ENCODE measurements around the gene TTF1. TPM values are rescaled to one million over a fixed set of nuclear protein-coding genes. Genes with fewer than 3 reads are reported as not detected.
"Not testable (repeated sequence)": the region's sequence is repeated elsewhere in the genome, so short reads cannot be mapped to it uniquely, and the experiment has no call there.

The TTF1 gene
- polyA plus RNA-seq, 1 of the 3 experiments (the other 2 are of a cell fraction), result 11.9 TPM

- H3K27me3 ChIP-seq (ENCODE audit: insufficient read depth), result no peaks in the 10 kb centered on the region
- H3K36me3 ChIP-seq (replicated peaks in 1 of 2; ENCODE audit: control insufficient read depth in 1 of 2, insufficient read depth in 2 of 2, low read length in 1 of 2), result peaks cover 49 to 61% of the 10 kb centered on the region in 2 experiments
- H3K4me2 ChIP-seq, result no peak overlapping the region
- ChIA-PET POLR2A (no interaction called here), CTCF (no interaction called here)
- H3K4me1 ChIP-seq (ENCODE audit: control insufficient read depth in 1 of 2, insufficient read depth in 2 of 2, low read depth in 1 of 2, low read length in 1 of 2), result no peaks in the 10 kb centered on the region
- no peak overlapping the region for H3K4me3 ChIP-seq (ENCODE audit: low read depth in 2 of 2, low read length in 1 of 2)
- no peak overlapping the region for H2AFZ ChIP-seq (ENCODE audit: low read depth)
- peaks cover 14% of the 10 kb centered on the region for H3F3A ChIP-seq (replicated peaks; ENCODE audit: insufficient read depth)
- TF ChIP-seq ELF1 (IDR thresholded peaks at IDR 0.05) (no peak), YY1 (IDR thresholded peaks at IDR 0.05; ENCODE audit: low read depth) (no peak), USF1 (IDR thresholded peaks at IDR 0.05; ENCODE audit: borderline replicate concordance, low read depth) (no peak), RCOR1 (IDR thresholded peaks at IDR 0.05; ENCODE audit: low read length) (no peak), GABPA (IDR thresholded peaks at IDR 0.05; ENCODE audit: low read depth) (no peak), POLR2AphosphoS5 (IDR thresholded peaks at IDR 0.05; ENCODE audit: low read depth, low read length) (no peak), CTCF (IDR thresholded peaks at IDR 0.05) (no peak), NRF1 (IDR thresholded peaks at IDR 0.05; ENCODE audit: low read depth, low read length) (no peak), REST (IDR thresholded peaks at IDR 0.05; ENCODE audit: low read depth, low read length) (no peak), SIN3A (IDR thresholded peaks at IDR 0.05; ENCODE audit: borderline replicate concordance, low read depth, low read length) (no peak), ZBTB33 (IDR thresholded peaks at IDR 0.05; ENCODE audit: borderline replicate concordance, low read depth) (no peak), RXRA (IDR thresholded peaks at IDR 0.05; ENCODE audit: borderline replicate concordance, low read depth) (no peak)
- TF ChIP-seq, protein P1, sequence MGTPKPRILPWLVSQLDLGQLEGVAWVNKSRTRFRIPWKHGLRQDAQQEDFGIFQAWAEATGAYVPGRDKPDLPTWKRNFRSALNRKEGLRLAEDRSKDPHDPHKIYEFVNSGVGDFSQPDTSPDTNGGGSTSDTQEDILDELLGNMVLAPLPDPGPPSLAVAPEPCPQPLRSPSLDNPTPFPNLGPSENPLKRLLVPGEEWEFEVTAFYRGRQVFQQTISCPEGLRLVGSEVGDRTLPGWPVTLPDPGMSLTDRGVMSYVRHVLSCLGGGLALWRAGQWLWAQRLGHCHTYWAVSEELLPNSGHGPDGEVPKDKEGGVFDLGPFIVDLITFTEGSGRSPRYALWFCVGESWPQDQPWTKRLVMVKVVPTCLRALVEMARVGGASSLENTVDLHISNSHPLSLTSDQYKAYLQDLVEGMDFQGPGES (IDR thresholded peaks at IDR 0.05; ENCODE audit: low read depth, low read length), result no peak
- no peak overlapping the region for H3K27ac ChIP-seq (ENCODE audit: low read depth in 2 of 2, low read length in 1 of 2)
- no peak for DNase-seq
- no peaks in the 10 kb centered on the region for H3K9me3 ChIP-seq
- H3K9me2 ChIP-seq, result no peaks in the 10 kb centered on the region
- H4K20me1 ChIP-seq (ENCODE audit: insufficient read depth), result no peaks in the 10 kb centered on the region
- H3K79me2 ChIP-seq (ENCODE audit: insufficient read depth), result no peaks in the 10 kb centered on the region
- H3K9ac ChIP-seq, result no peak overlapping the region
- WGBS (ENCODE audit: low lambda C conversion rate), result 95% methylated on average over 9 of the region's 9 CpGs
Measured at GRCh38 chr9:132381966-132382541, 24.6 kb downstream of the TTF1 start.

GRCh38 chr9:132378416-132378815 is 28.2 kb downstream of the TTF1 start:
- CTCF ChIA-PET; POLR2A ChIA-PET; H3K27me3 ChIP-seq (ENCODE audit: insufficient read depth); H2AFZ ChIP-seq (ENCODE audit: low read depth); H3K9me3 ChIP-seq; H3K79me2 ChIP-seq (ENCODE audit: insufficient read depth); DNase-seq; H3K4me1 ChIP-seq (ENCODE audit: control insufficient read depth in 1 of 2, insufficient read depth in 2 of 2, low read depth in 1 of 2, low read length in 1 of 2); H3K27ac ChIP-seq (ENCODE audit: low read depth in 2 of 2, low read length in 1 of 2); H3K9me2 ChIP-seq; H3K9ac ChIP-seq; H4K20me1 ChIP-seq (ENCODE audit: insufficient read depth); H3K4me2 ChIP-seq; H3K4me3 ChIP-seq (ENCODE audit: low read depth in 2 of 2, low read length in 1 of 2): not testable (repeated sequence)
- H3K36me3 ChIP-seq (replicated peaks in 1 of 2; ENCODE audit: control insufficient read depth in 1 of 2, insufficient read depth in 2 of 2, low read length in 1 of 2), result peaks cover 40 to 47% of the 10 kb centered on the region in 2 experiments
- H3F3A ChIP-seq (replicated peaks; ENCODE audit: insufficient read depth), result peaks cover 20% of the 10 kb centered on the region
- 95% methylated on average over 3 of the region's 3 CpGs for whole genome bisulfite sequencing (ENCODE audit: low lambda C conversion rate)

DNA sequence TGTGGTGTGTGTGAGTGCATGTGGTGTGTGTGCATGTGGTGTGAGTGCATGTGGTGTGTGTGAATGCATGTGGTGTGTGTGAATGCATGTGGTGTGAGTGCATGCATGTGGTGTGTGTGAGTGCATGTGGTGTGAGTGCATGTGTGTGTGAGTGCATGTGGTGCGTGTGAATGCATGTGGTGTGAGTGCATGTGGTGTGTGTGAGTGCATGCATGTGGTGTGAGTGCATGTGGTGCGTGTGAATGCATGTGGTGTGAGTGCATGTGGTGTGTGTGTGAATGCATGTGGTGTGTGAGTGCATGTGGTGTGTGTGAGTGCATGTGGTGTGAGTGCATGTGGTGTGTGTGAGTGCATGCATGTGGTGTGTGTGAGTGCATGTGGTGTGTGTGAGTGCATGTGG is 28.9 kb downstream of the TTF1 start:
- H2AFZ ChIP-seq (ENCODE audit: low read depth); H3K9me2 ChIP-seq; H3K4me2 ChIP-seq; CTCF ChIA-PET; H3K9ac ChIP-seq; H4K20me1 ChIP-seq (ENCODE audit: insufficient read depth); DNase-seq; H3K27ac ChIP-seq (ENCODE audit: low read depth in 2 of 2, low read length in 1 of 2); H3K4me1 ChIP-seq (ENCODE audit: control insufficient read depth in 1 of 2, insufficient read depth in 2 of 2, low read depth in 1 of 2, low read length in 1 of 2); H3K4me3 ChIP-seq (ENCODE audit: low read depth in 2 of 2, low read length in 1 of 2); H3K79me2 ChIP-seq (ENCODE audit: insufficient read depth); POLR2A ChIA-PET; H3K9me3 ChIP-seq; H3K27me3 ChIP-seq (ENCODE audit: insufficient read depth): not testable (repeated sequence)
- 97% methylated on average over 2 of the region's 2 CpGs for WGBS (ENCODE audit: low lambda C conversion rate)
- H3F3A ChIP-seq (replicated peaks; ENCODE audit: insufficient read depth), result peaks cover 20% of the 10 kb centered on the region
- H3K36me3 ChIP-seq (replicated peaks in 1 of 2; ENCODE audit: control insufficient read depth in 1 of 2, insufficient read depth in 2 of 2, low read length in 1 of 2), result peaks cover 35 to 47% of the 10 kb centered on the region in 2 experiments

Data from SK-N-SH (cell line).